H9 (cell line): ENCODE results near the gene MRPS10. TPM values are rescaled to one million over a fixed set of nuclear protein-coding genes. Genes with fewer than 3 reads are reported as not detected.

Experiments
- DNase-seq: peaks from one replicate; pipeline ENCODE4 v3.0.0-alpha.2; 2017
- H2AFZ ChIP-seq: one replicate; pipeline ENCODE4 v1.6.1; 2013; ENCODE audit warnings: mild to moderate bottlenecking, low read length, control low read depth, moderate library complexity
- H2AK5ac ChIP-seq: 2 replicates; pipeline ENCODE4 v1.6.1; 2013; ENCODE audit warnings: low read length, control low read depth, mixed read lengths; ENCODE audit not compliant: insufficient read length
- H2BK120ac ChIP-seq: one replicate; pipeline ENCODE4 v1.6.1; 2013; ENCODE audit warnings: low read depth, mild to moderate bottlenecking, low read length, control low read depth, inconsistent platforms; ENCODE audit not compliant: poor library complexity, severe bottlenecking
- H2BK12ac ChIP-seq: 2 replicates; pipeline ENCODE4 v1.6.1; 2013; ENCODE audit warnings: low read length, control low read depth, mixed read lengths, low read depth; ENCODE audit not compliant: insufficient read length
- H2BK15ac ChIP-seq: 2 replicates; pipeline ENCODE4 v1.6.1; 2013; ENCODE audit warnings: low read depth, low read length, control low read depth
- H2BK20ac ChIP-seq: one replicate; pipeline ENCODE4 v1.6.1; 2013; ENCODE audit warnings: low read depth, mild to moderate bottlenecking, low read length, control low read depth, inconsistent platforms; ENCODE audit not compliant: poor library complexity, severe bottlenecking
- H2BK5ac ChIP-seq: 2 replicates; pipeline ENCODE4 v1.6.1; 2013; ENCODE audit warnings: low read length, control low read depth, mixed read lengths; ENCODE audit not compliant: insufficient read length
- H3K14ac ChIP-seq: 2 replicates; pipeline ENCODE4 v1.6.1; 2013; ENCODE audit warnings: low read length, control low read depth; ENCODE audit not compliant: insufficient read depth
- H3K18ac ChIP-seq: 2 replicates; pipeline ENCODE4 v1.6.1; 2013; ENCODE audit warnings: low read depth, mild to moderate bottlenecking, mixed read lengths, low read length, control low read depth; ENCODE audit not compliant: insufficient read length
- H3K23ac ChIP-seq: 2 replicates; pipeline ENCODE4 v1.6.1; 2013; ENCODE audit warnings: low read length, control low read depth, mixed read lengths, low read depth; ENCODE audit not compliant: insufficient read length
- H3K23me2 ChIP-seq: 2 replicates; pipeline ENCODE4 v1.6.1; 2013; ENCODE audit warnings: low read depth, mild to moderate bottlenecking, mixed read lengths, low read length, control low read depth; ENCODE audit not compliant: insufficient read length, poor library complexity, severe bottlenecking
- H3K27ac ChIP-seq: 2 replicates; pipeline ENCODE4 v1.5.1; 2013; ENCODE audit warnings: low read length, control low read depth, mixed read lengths, low read depth; ENCODE audit not compliant: insufficient read length
- H3K27me3 ChIP-seq: 2 replicates; pipeline ENCODE4 v1.6.1; 2013; ENCODE audit warnings: low read length, control low read depth, inconsistent platforms; ENCODE audit not compliant: insufficient read depth
- H3K4ac ChIP-seq: 2 replicates; pipeline ENCODE4 v1.6.1; 2013; ENCODE audit warnings: low read depth, mild to moderate bottlenecking, control low read depth, inconsistent platforms, low read length, moderate library complexity
- H3K4me1 ChIP-seq: 2 replicates; pipeline ENCODE4 v1.6.1; 2013; ENCODE audit warnings: low read length, control low read depth, inconsistent platforms; ENCODE audit not compliant: insufficient read depth
- H3K4me2 ChIP-seq: 2 replicates; pipeline ENCODE4 v1.6.1; 2013; ENCODE audit warnings: low read length, control low read depth, mixed read lengths; ENCODE audit not compliant: insufficient read length, insufficient read depth
- H3K56ac ChIP-seq: 2 replicates; pipeline ENCODE4 v1.6.1; 2013; ENCODE audit warnings: low read depth, mild to moderate bottlenecking, mixed read lengths, low read length, control low read depth; ENCODE audit not compliant: insufficient read length
- H3K79me1 ChIP-seq: 2 replicates; pipeline ENCODE4 v1.6.1; 2013; ENCODE audit warnings: low read depth, mild to moderate bottlenecking, moderate library complexity, low read length, control low read depth, inconsistent platforms; ENCODE audit not compliant: insufficient read depth, poor library complexity, severe bottlenecking
- H3K79me2 ChIP-seq: 2 replicates; pipeline ENCODE4 v1.6.1; 2013; ENCODE audit warnings: low read length, control low read depth, inconsistent platforms; ENCODE audit not compliant: insufficient read depth
- H3K9ac ChIP-seq: 2 replicates; pipeline ENCODE4 v1.6.1; 2013; ENCODE audit warnings: low read length, control low read depth, mixed read lengths; ENCODE audit not compliant: insufficient read length; ENCODE audit errors: extremely low read depth
- H3K9me3 ChIP-seq: one replicate; pipeline ENCODE4 v1.6.1; 2013; ENCODE audit warnings: low read depth, low read length, inconsistent platforms; ENCODE audit not compliant: control insufficient read depth
- H3T11ph ChIP-seq: one replicate; pipeline ENCODE4 v1.6.1; 2013; ENCODE audit warnings: mild to moderate bottlenecking, low read length, control low read depth, inconsistent platforms
- H4K20me1 ChIP-seq: one replicate; pipeline ENCODE4 v1.6.1; 2013; ENCODE audit not compliant: control insufficient read depth, insufficient read length, insufficient read depth
- H4K5ac ChIP-seq: 2 replicates; pipeline ENCODE4 v1.6.1; 2013; ENCODE audit warnings: low read depth, mild to moderate bottlenecking, mixed read lengths, low read length, control low read depth; ENCODE audit not compliant: insufficient read length
- H4K8ac ChIP-seq: replicated peaks from 2 replicates; pipeline ENCODE4 v1.6.1; 2013; ENCODE audit warnings: low read length, control low read depth, mixed read lengths, low read depth; ENCODE audit not compliant: insufficient read length
- H4K91ac ChIP-seq: 2 replicates; pipeline ENCODE4 v1.6.1; 2013; ENCODE audit warnings: low read depth, mild to moderate bottlenecking, moderate library complexity, mixed read lengths, low read length, control low read depth; ENCODE audit not compliant: insufficient read length
- H3K27ac Mint-ChIP-seq, 3 experiments: 2 replicates in 2 of 3; 3 replicates in 1 of 3; pipeline ENCODE4 v1.8.0; 2020 to 2021; ENCODE audit warnings: mixed read lengths in 3 of 3, mild to moderate bottlenecking in 1 of 3, moderate library complexity in 1 of 3
- H3K27me3 Mint-ChIP-seq: 2 replicates; pipeline ENCODE4 v1.8.0; 2021; ENCODE audit warnings: low read depth, mild to moderate bottlenecking, moderate library complexity, mixed read lengths
- H3K36me3 Mint-ChIP-seq, 3 experiments: 2 replicates in 2 of 3; 3 replicates in 1 of 3; pipeline ENCODE4 v1.8.0; 2020 to 2021; ENCODE audit warnings: low read depth in 3 of 3, mixed read lengths in 3 of 3; ENCODE audit not compliant: insufficient read depth in 1 of 3
- H3K4me1 Mint-ChIP-seq, 2 experiments: 2 replicates each; pipeline ENCODE4 v1.8.0; 2020; ENCODE audit warnings: mixed read lengths in 2 of 2
- H3K4me3 Mint-ChIP-seq, 2 experiments: 2 replicates in 1 of 2; 3 replicates in 1 of 2; pipeline ENCODE4 v1.8.0; 2020 to 2021; ENCODE audit warnings: mild to moderate bottlenecking in 2 of 2, mixed read lengths in 2 of 2, moderate library complexity in 1 of 2
- H3K9me3 Mint-ChIP-seq, 2 experiments: 2 replicates in 1 of 2; 3 replicates in 1 of 2; pipeline ENCODE4 v1.8.0; 2020; ENCODE audit warnings: mild to moderate bottlenecking in 2 of 2, mixed read lengths in 2 of 2, moderate library complexity in 1 of 2
- WGBS: extraction: QIAGEN DNeasy Blood & Tissue Kit; methylation state at CpG from one replicate; pipeline ENCODE4 v1.1.7; 2013; ENCODE audit warnings: missing lambda C conversion rate, low lambda C conversion rate, mixed read lengths; ENCODE audit not compliant: insufficient read length; ENCODE audit errors: extremely low coverage; 5-methylcytosine and 5-hydroxymethylcytosine counted together
- total RNA-seq: library from RNA; stranded (reverse); gene quantifications from 2 replicates; pipeline ENCODE4 v1.2.1, GENCODE V29; 2021
- TF ChIP-seq, protein P1 (sequence below): fragments of 200-600 bp; sonication (generic); conservative IDR thresholded peaks from 3 replicates; pipeline ENCODE4 v1.8.0; 2021; ENCODE audit warnings: antibody characterized with exemption, mild to moderate bottlenecking

The MRPS10 gene
- total RNA-seq, 1 experiment from 2014 or later = 33.9 TPM

DNA sequence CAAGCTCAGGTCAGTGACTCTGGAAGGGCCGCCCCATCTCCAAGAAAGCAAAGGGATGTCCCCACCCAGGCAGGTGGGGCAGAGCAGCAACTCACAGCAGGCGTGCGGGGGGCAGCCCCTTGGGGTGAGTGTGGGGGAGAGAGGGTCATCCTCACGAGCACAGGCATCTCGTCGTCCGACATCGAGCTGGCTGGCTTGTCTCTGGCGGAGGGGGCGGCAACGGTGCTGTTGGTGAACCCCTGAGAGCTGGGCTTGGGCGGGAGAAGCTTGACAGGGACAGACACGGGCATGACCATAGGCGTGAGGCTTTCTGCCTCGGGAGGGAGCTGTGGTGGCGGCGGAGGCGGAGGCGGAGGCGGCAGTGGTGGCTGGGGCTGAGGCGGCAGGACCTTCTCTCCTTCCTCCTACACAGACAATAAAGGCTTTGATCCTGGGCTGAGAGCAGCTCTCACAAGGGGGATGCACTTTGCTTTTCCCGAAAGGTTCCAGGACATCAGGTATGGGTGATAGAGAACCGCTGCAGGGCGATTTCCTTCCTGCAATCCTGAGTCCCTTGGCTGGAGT, 45.6 kb upstream of the MRPS10 start:
- Histone ChIP-seq H4K5ac (no peak overlapping the region), H3K27me3 (no peaks in the 10 kb centered on the region), H2BK120ac (no peak overlapping the region), H4K20me1 (no peaks in the 10 kb centered on the region), H2BK5ac (no peak overlapping the region), H3K56ac (no peak overlapping the region), H3K23ac (no peak overlapping the region), H3K79me1 (no peaks in the 10 kb centered on the region), H3K4ac (no peak overlapping the region), H4K91ac (no peak overlapping the region), H3K4me1 (peaks cover under 1% of the 10 kb centered on the region; the same call in 1 of the 2 replicates), H3K9me3 (no peaks in the 10 kb centered on the region), H4K8ac (no peak overlapping the region), H3T11ph (no peak overlapping the region), H3K18ac (no peak overlapping the region), H3K4me2 (no peak overlapping the region), H3K23me2 (no peaks in the 10 kb centered on the region), H2BK15ac (no peak overlapping the region), H2BK20ac (no peak overlapping the region), H3K9ac (no peak overlapping the region), H2AFZ (no peak overlapping the region), H3K79me2 (no peaks in the 10 kb centered on the region), H2BK12ac (no peak overlapping the region), H2AK5ac (no peak overlapping the region), H3K27ac (no peak overlapping the region), H3K14ac (no peak overlapping the region; the same call in 1 of the 2 replicates)
- TF ChIP-seq, protein P1, sequence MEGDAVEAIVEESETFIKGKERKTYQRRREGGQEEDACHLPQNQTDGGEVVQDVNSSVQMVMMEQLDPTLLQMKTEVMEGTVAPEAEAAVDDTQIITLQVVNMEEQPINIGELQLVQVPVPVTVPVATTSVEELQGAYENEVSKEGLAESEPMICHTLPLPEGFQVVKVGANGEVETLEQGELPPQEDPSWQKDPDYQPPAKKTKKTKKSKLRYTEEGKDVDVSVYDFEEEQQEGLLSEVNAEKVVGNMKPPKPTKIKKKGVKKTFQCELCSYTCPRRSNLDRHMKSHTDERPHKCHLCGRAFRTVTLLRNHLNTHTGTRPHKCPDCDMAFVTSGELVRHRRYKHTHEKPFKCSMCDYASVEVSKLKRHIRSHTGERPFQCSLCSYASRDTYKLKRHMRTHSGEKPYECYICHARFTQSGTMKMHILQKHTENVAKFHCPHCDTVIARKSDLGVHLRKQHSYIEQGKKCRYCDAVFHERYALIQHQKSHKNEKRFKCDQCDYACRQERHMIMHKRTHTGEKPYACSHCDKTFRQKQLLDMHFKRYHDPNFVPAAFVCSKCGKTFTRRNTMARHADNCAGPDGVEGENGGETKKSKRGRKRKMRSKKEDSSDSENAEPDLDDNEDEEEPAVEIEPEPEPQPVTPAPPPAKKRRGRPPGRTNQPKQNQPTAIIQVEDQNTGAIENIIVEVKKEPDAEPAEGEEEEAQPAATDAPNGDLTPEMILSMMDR = peak; percentile 23; the same call in 1 of the 3 replicates
- H3K27ac Mint-ChIP-seq = peak overlapping the region; percentile 43 to 70 (median 49); a peak in 3 of 7 replicates
- peak; percentile 76 for DNase-seq
- no CpG with 5 or more reads among the region's 24 CpGs for WGBS
- no peaks in the 10 kb centered on the region for H3K9me3 Mint-ChIP-seq
- no peak overlapping the region for H3K4me3 Mint-ChIP-seq
- H3K4me1 Mint-ChIP-seq = peaks cover 21 to 38% of the 10 kb centered on the region in 2 experiments
- H3K27me3 Mint-ChIP-seq = no peaks in the 10 kb centered on the region; the same call in 1 of the 2 replicates
- H3K36me3 Mint-ChIP-seq = peaks cover 22 to 23% (median 22%) of the 10 kb centered on the region in 3 experiments
